GM23248 (cell line): ENCODE data around the gene ELOVL7.

ENCODE experiments used
- EZH2 ChIP-seq: fragments of 200-600 bp; sonication (generic); IDR thresholded peaks from 2 replicates; pipeline ENCODE4 v1.6.1; 2018; ENCODE audit warnings: antibody characterized with exemption, mild to moderate bottlenecking; ENCODE audit not compliant: insufficient read depth, poor library complexity, severe bottlenecking
- EZH2phosphoT487 ChIP-seq: fragments of 200-600 bp; sonication (generic); IDR thresholded peaks from 2 replicates; pipeline ENCODE4 v1.6.1; 2018; ENCODE audit warnings: antibody characterized with exemption, moderate library complexity, mild to moderate bottlenecking, low read depth; ENCODE audit not compliant: insufficient read depth

DNA sequence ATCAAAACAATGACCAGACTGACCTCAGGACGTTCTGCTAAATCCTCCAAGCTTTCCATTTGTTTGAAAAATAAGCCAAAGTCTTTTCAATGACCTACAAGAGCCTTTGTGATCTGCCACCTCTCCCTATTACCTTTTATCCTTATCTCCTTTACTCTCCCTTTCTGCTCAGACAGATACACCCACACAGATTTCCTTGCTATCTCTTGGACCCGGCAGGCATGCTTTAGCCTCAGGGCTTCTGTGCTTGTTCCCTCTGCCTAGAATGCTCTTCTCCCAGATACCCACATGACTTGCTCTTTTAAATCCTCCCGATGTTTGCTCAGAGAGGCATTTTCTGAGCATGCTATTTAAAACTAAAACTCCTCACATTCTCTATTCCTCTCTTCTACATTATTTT, 8.9 kb upstream of the ELOVL7 start:
- TF ChIP-seq EZH2 (no peak), EZH2phosphoT487 (no peak)
